PC-3 (cell line): ENCODE measurements around the gene DCUN1D5. TPM values are rescaled to one million over a fixed set of nuclear protein-coding genes. Genes with fewer than 3 reads are reported as not detected.

Source experiments
- ATAC-seq: fragments of 200-7000 bp; cut with Tn5 transposase; 2 replicates; pipeline ENCODE4 v1.9.1; 2020; ENCODE audit warnings: mild to moderate bottlenecking, moderate library complexity
- BruUV-seq: library from RNA; stranded (reverse); fragments of 400-500 nt; replicated peaks from 2 replicates; lab custom pipeline; 2021; lab: Mats Ljungman, UMichigan
- CTCF ChIA-PET: fragments of 300-600 bp; sonication (Branson Sonifier 250); formaldehyde crosslinking; loops from one replicate; lab custom pipeline; 2022; ENCODE audit warnings: antibody characterized with exemption; lab: Charles Lee
- POLR2A ChIA-PET: fragments of 300-600 bp; sonication (Branson Sonifier 250); formaldehyde crosslinking; loops from one replicate; lab custom pipeline; 2022; ENCODE audit warnings: antibody characterized with exemption; ENCODE audit not compliant: unreplicated experiment; lab: Charles Lee
- DNase-seq: peaks from one replicate; pipeline ENCODE4 v3.0.0-alpha.2; 2015
- H2AFZ ChIP-seq: fragments of 300-600 bp; sonication (generic); 2 replicates; pipeline ENCODE4 v1.6.0; 2016; ENCODE audit warnings: antibody characterized with exemption, low read length
- H3F3A ChIP-seq: fragments of 300-600 bp; sonication (generic); one replicate; pipeline ENCODE4 v1.6.0; 2017; ENCODE audit warnings: antibody characterized with exemption, low read length, control low read depth, mild to moderate bottlenecking; ENCODE audit not compliant: unreplicated experiment
- H3K27ac ChIP-seq: fragments of 300-600 bp; sonication (generic); 2 replicates; pipeline ENCODE4 v1.5.1; 2016; ENCODE audit warnings: mild to moderate bottlenecking, low read length
- H3K27me3 ChIP-seq: fragments of 300-600 bp; sonication (generic); 2 replicates; pipeline ENCODE4 v1.6.1; 2016; ENCODE audit warnings: low read length, mixed read lengths
- H3K36me3 ChIP-seq: fragments of 300-600 bp; sonication (generic); 2 replicates; pipeline ENCODE4 v1.6.1; 2016; ENCODE audit warnings: low read depth, mixed run types, low read length, mixed read lengths
- H3K4me1 ChIP-seq: fragments of 300-600 bp; sonication (generic); 2 replicates; pipeline ENCODE4 v1.5.1; 2016; ENCODE audit warnings: low read length; ENCODE audit not compliant: insufficient read depth
- H3K4me2 ChIP-seq: fragments of 300-600 bp; sonication (generic); 2 replicates; pipeline ENCODE4 v1.6.0; 2016; ENCODE audit warnings: low read length
- H3K4me3 ChIP-seq: fragments of 300-600 bp; sonication (generic); 2 replicates; pipeline ENCODE4 v1.5.1; 2016; ENCODE audit warnings: mild to moderate bottlenecking, low read length, mixed read lengths
- H3K79me2 ChIP-seq: fragments of 300-600 bp; sonication (generic); 2 replicates; pipeline ENCODE4 v1.6.1; 2017; ENCODE audit warnings: low read length, mixed read lengths
- H3K9ac ChIP-seq: fragments of 300-600 bp; sonication (generic); 2 replicates; pipeline ENCODE4 v1.6.0; 2016; ENCODE audit warnings: mild to moderate bottlenecking, low read length
- H3K9me2 ChIP-seq: fragments of 300-600 bp; sonication (generic); replicated peaks from 2 replicates; pipeline ENCODE4 v1.6.1; 2016; ENCODE audit warnings: mixed run types, low read length, mixed read lengths
- H3K9me3 ChIP-seq: fragments of 300-600 bp; sonication (generic); 2 replicates; pipeline ENCODE4 v1.6.1; 2016; ENCODE audit warnings: low read length, mixed read lengths
- H4K20me1 ChIP-seq: fragments of 300-600 bp; sonication (generic); 2 replicates; pipeline ENCODE4 v1.6.1; 2016; ENCODE audit warnings: low read length, mixed read lengths
- EZH2 ChIP-seq: fragments of 300-600 bp; sonication (generic); IDR thresholded peaks from one replicate; pipeline ENCODE4 v1.6.1; 2017; ENCODE audit warnings: antibody characterized with exemption, mild to moderate bottlenecking, low read length; ENCODE audit not compliant: unreplicated experiment
- EZH2phosphoT487 ChIP-seq: fragments of 300-600 bp; sonication (generic); IDR thresholded peaks from 2 replicates; pipeline ENCODE4 v1.6.1; 2018; ENCODE audit warnings: mild to moderate bottlenecking, antibody characterized with exemption, low read length, borderline replicate concordance
- intact Hi-C: fragments of 100-400 bp; cut with micrococcal nuclease; formaldehyde crosslinking; loops from 2 replicates; pipeline ENCODE4 v1.9.0; 2023
- total RNA-seq: library from RNA; depleted of rRNA; stranded (reverse); fragments of >200 nt; gene quantifications from 2 replicates; pipeline ENCODE4 v1.2.3, GENCODE V29; 2014
- TF ChIP-seq, protein P1 (sequence below): fragments of 300-600 bp; sonication (generic); conservative IDR thresholded peaks from 2 replicates; pipeline ENCODE4 v1.5.1; 2017; ENCODE audit warnings: antibody characterized with exemption, low read depth, mild to moderate bottlenecking, low read length

The DCUN1D5 gene
- total RNA-seq, 1 experiment from 2014 or later: 206 TPM

DNA sequence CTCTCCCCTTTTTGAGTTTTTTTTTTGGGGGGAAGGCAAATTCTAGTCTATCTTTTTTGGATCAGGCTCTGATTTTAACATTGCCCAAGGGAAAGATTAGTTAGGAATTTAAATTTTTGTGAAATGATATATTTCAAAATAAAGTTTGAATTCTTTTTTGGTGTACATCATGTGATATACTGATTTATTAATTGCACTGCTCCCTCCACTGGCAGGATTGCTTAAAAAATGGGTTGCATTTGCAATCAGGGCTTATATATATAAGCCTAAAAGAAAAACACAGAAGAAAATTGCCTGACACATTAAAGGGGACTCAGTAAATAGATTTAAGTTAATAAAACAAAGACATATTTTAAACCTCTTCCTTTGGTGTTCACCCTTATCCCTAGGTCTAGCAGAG lies 18.4 kb upstream of the DCUN1D5 start:
- Histone ChIP-seq H3K4me1 (peaks cover 29% of the 10 kb centered on the region), H4K20me1 (no peaks in the 10 kb centered on the region), H2AFZ (peak overlapping the region; percentile 99), H3K9ac (peak overlapping the region; percentile 70), H3K27ac (no peak overlapping the region), H3K9me3 (no peaks in the 10 kb centered on the region), H3K9me2 (no peaks in the 10 kb centered on the region), H3K79me2 (peaks cover 34% of the 10 kb centered on the region), H3K4me3 (peak overlapping the region; percentile 88), H3K36me3 (0 out of 2 replicates have a peak, but pooled peaks cover 4% of the 10 kb centered on the region), H3K4me2 (peak overlapping the region; percentile 94), H3F3A (no peaks in the 10 kb centered on the region), H3K27me3 (no peaks in the 10 kb centered on the region)
- no TSS peak for BruUV-seq
- DNase-seq: peak; percentile 60
- ChIA-PET CTCF (no interaction called here), POLR2A (interaction anchor here (1.7 kb wide), 1 partner anchor 18 kb away, joined by 16 read pairs; the partner anchor contains the start of gene DCUN1D5)
- TF ChIP-seq EZH2: no peak
- no peak for TF ChIP-seq EZH2phosphoT487
- TF ChIP-seq, protein P1, sequence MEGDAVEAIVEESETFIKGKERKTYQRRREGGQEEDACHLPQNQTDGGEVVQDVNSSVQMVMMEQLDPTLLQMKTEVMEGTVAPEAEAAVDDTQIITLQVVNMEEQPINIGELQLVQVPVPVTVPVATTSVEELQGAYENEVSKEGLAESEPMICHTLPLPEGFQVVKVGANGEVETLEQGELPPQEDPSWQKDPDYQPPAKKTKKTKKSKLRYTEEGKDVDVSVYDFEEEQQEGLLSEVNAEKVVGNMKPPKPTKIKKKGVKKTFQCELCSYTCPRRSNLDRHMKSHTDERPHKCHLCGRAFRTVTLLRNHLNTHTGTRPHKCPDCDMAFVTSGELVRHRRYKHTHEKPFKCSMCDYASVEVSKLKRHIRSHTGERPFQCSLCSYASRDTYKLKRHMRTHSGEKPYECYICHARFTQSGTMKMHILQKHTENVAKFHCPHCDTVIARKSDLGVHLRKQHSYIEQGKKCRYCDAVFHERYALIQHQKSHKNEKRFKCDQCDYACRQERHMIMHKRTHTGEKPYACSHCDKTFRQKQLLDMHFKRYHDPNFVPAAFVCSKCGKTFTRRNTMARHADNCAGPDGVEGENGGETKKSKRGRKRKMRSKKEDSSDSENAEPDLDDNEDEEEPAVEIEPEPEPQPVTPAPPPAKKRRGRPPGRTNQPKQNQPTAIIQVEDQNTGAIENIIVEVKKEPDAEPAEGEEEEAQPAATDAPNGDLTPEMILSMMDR: peak; percentile 67
- intact Hi-C loops: no loop called here
- no peak for ATAC-seq

DNA sequence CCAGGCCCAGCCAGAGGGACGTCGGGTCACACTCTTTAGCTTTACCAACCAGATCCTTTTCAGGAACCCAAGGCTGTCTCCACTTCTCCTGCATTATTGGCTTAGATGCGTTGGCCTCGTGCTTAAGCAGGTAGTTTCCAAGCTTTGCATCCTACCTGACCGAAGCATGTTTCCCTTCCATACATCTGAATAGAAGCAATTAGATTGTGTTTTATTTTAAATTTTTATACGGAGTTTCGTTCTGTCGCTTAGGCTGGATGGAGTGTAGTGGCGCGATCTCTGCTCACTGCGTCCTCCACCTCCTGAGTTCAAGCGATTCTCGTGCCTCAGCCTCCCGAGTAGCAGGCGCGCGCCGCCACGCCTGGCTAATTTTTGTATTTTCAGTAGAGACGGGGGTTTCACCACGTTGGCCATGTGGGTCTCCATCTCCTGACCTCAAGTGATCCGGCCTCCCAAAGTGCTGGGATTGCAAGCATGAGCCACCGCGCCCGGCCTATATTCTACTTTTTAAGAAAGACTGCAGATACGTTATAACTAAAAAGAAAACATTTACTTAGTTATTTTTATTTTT lies 17.9 kb upstream of the DCUN1D5 start:
- peak overlapping the region; percentile 35 for H3K27ac ChIP-seq
- ATAC-seq: peak; percentile 19
- peak overlapping the region; percentile 70 for H3K9ac ChIP-seq
- H3K27me3 ChIP-seq: no peaks in the 10 kb centered on the region
- H3K4me3 ChIP-seq: peak overlapping the region; percentile 88
- H3K4me1 ChIP-seq: peaks cover 29% of the 10 kb centered on the region
- H2AFZ ChIP-seq: peak overlapping the region; percentile 99
- no peaks in the 10 kb centered on the region for H3F3A ChIP-seq
- BruUV-seq: TSS peak; percentile 66
- peaks cover 34% of the 10 kb centered on the region for H3K79me2 ChIP-seq
- POLR2A ChIA-PET: interaction anchor here (0.6 to 1.7 kb wide), 3 partner anchors 18 to 323 kb away, joined by 3 to 16 read pairs (median 5); partner anchors contain the start of gene DCUN1D5
- CTCF ChIA-PET: interaction anchor here (0.6 to 1.3 kb wide), 4 partner anchors 20 to 400 kb away, joined by 3 to 11 read pairs (median 6); no protein-coding TSS in a partner anchor
- H3K4me2 ChIP-seq: peak overlapping the region; percentile 94
- no peak for DNase-seq
- no peaks in the 10 kb centered on the region for H3K9me2 ChIP-seq
- no peaks in the 10 kb centered on the region for H4K20me1 ChIP-seq
- intact Hi-C loops: loop anchor here (1.0 kb wide), 1 partner anchor 18 kb away; the partner anchor contains the start of gene DCUN1D5
- TF ChIP-seq, protein P1: no peak
- TF ChIP-seq EZH2phosphoT487 (no peak), EZH2 (no peak)
- H3K9me3 ChIP-seq: no peaks in the 10 kb centered on the region
- 0 out of 2 replicates have a peak, but pooled peaks cover 4% of the 10 kb centered on the region for H3K36me3 ChIP-seq
